IMR-90 (cell line): Measurements from ENCODE around the gene NEURL2. TPM values are rescaled to one million over a fixed set of nuclear protein-coding genes. Genes with fewer than 3 reads are reported as not detected.

ENCODE experiments used
- ATAC-seq: fragments of 200-7000 bp; cut with Tn5 transposase; 2 replicates; pipeline ENCODE4 v1.9.1; 2020; ENCODE audit warnings: low read depth, mild to moderate bottlenecking, moderate library complexity
- BruUV-seq: library from RNA; stranded (reverse); fragments of 400-500 nt; replicated peaks from 2 replicates; lab custom pipeline; 2021; lab: Mats Ljungman, UMichigan
- CTCF ChIA-PET: fragments of 300-600 bp; formaldehyde crosslinking; extraction: SDS; loops from one replicate; lab custom pipeline; 2021; ENCODE audit warnings: antibody characterized with exemption; lab: Yijun Ruan, JAX
- POLR2A ChIA-PET: fragments of 300-600 bp; sonication (Branson Sonifier 250); formaldehyde crosslinking; loops from one replicate; lab custom pipeline; 2022; ENCODE audit warnings: antibody characterized with exemption; ENCODE audit not compliant: unreplicated experiment; lab: Charles Lee
- DNase-seq: peaks from one replicate; pipeline ENCODE4 v3.0.0; 2013
- H2AFZ ChIP-seq: replicated peaks from 2 replicates; pipeline ENCODE3; 2013; ENCODE audit warnings: low read length, mild to moderate bottlenecking; ENCODE audit not compliant: poor library complexity
- H2AK5ac ChIP-seq: 2 replicates; pipeline ENCODE4 v1.6.1; 2013; ENCODE audit warnings: low read depth, low read length, inconsistent platforms
- H2AK9ac ChIP-seq: replicated peaks from 2 replicates; pipeline ENCODE3; 2013; ENCODE audit warnings: mild to moderate bottlenecking, low read depth, low read length, moderate library complexity; ENCODE audit not compliant: poor library complexity
- H2BK120ac ChIP-seq: 2 replicates; pipeline ENCODE4 v1.6.1; 2013; ENCODE audit warnings: low read depth, low read length, inconsistent platforms
- H2BK15ac ChIP-seq: 3 replicates; pipeline ENCODE4 v1.6.1; 2013; ENCODE audit warnings: low read depth, low read length, inconsistent platforms
- H2BK20ac ChIP-seq: 2 replicates; pipeline ENCODE4 v1.6.1; 2013; ENCODE audit warnings: low read depth, mild to moderate bottlenecking, inconsistent platforms, low read length, moderate library complexity
- H2BK5ac ChIP-seq: 2 replicates; pipeline ENCODE4 v1.6.1; 2013; ENCODE audit warnings: mild to moderate bottlenecking, low read depth, low read length, inconsistent platforms; ENCODE audit not compliant: poor library complexity, severe bottlenecking
- H3K14ac ChIP-seq: replicated peaks from 2 replicates; pipeline ENCODE4 v1.6.1; 2013; ENCODE audit warnings: low read depth, low read length, inconsistent platforms
- H3K18ac ChIP-seq: 2 replicates; pipeline ENCODE4 v1.6.1; 2013; ENCODE audit warnings: low read depth, low read length, control low read depth
- H3K23ac ChIP-seq: 2 replicates; pipeline ENCODE4 v1.6.1; 2013; ENCODE audit warnings: low read depth, low read length, inconsistent platforms
- H3K27ac ChIP-seq: 2 replicates; pipeline ENCODE4 v1.5.1; 2013; ENCODE audit warnings: mild to moderate bottlenecking, control low read depth, low read length; ENCODE audit not compliant: insufficient read depth
- H3K27me3 ChIP-seq: 2 replicates; pipeline ENCODE4 v1.6.1; 2013; ENCODE audit warnings: low read length; ENCODE audit not compliant: control insufficient read depth, insufficient read depth
- H3K36me3 ChIP-seq: 2 replicates; pipeline ENCODE4 v1.6.1; 2013; ENCODE audit warnings: low read length, mixed read lengths; ENCODE audit not compliant: control insufficient read depth, insufficient read depth
- H3K4ac ChIP-seq: 2 replicates; pipeline ENCODE4 v1.6.1; 2013; ENCODE audit warnings: low read depth, low read length, inconsistent platforms
- H3K4me1 ChIP-seq: 2 replicates; pipeline ENCODE4 v1.6.1; 2013; ENCODE audit warnings: low read length, mixed read lengths; ENCODE audit not compliant: control insufficient read depth, insufficient read depth
- H3K4me2 ChIP-seq: 2 replicates; pipeline ENCODE4 v1.6.1; 2013; ENCODE audit warnings: low read depth, mild to moderate bottlenecking, control low read depth, low read length, moderate library complexity
- H3K4me3 ChIP-seq: 2 replicates; pipeline ENCODE4 v1.5.1; 2013; ENCODE audit warnings: low read depth, mild to moderate bottlenecking, control low read depth, low read length, moderate library complexity; ENCODE audit not compliant: insufficient read depth
- H3K56ac ChIP-seq: 2 replicates; pipeline ENCODE4 v1.6.1; 2013; ENCODE audit warnings: low read length, inconsistent platforms; ENCODE audit not compliant: insufficient read depth; ENCODE audit errors: extremely low read depth
- H3K79me1 ChIP-seq, 2 experiments: 2 replicates each; pipeline ENCODE4 v1.6.1; 2013; ENCODE audit warnings: low read length in 2 of 2, inconsistent platforms in 1 of 2, low read depth in 1 of 2
- H3K9ac ChIP-seq: 2 replicates; pipeline ENCODE4 v1.6.1; 2013; ENCODE audit warnings: low read depth, low read length, control low read depth
- H3K9me1 ChIP-seq: 2 replicates; pipeline ENCODE4 v1.6.1; 2013; ENCODE audit warnings: low read length, inconsistent platforms; ENCODE audit not compliant: insufficient read depth
- H3K9me3 ChIP-seq: 2 replicates; pipeline ENCODE4 v1.6.1; 2013; ENCODE audit warnings: low read length; ENCODE audit not compliant: control insufficient read depth, insufficient read depth
- H4K20me1 ChIP-seq: 2 replicates; pipeline ENCODE4 v1.6.1; 2013; ENCODE audit warnings: low read length, inconsistent platforms; ENCODE audit not compliant: insufficient read depth
- H4K5ac ChIP-seq: 2 replicates; pipeline ENCODE4 v1.6.1; 2013; ENCODE audit warnings: mild to moderate bottlenecking, low read depth, low read length, control low read depth
- H4K8ac ChIP-seq, 2 experiments: 2 replicates each; pipeline ENCODE4 v1.6.1; 2013; ENCODE audit warnings: low read depth in 2 of 2, low read length in 2 of 2, control low read depth in 1 of 2, inconsistent platforms in 1 of 2
- H4K91ac ChIP-seq: 2 replicates; pipeline ENCODE4 v1.6.1; 2013; ENCODE audit warnings: low read depth, low read length, inconsistent platforms; ENCODE audit not compliant: insufficient read depth
- CHD1 ChIP-seq: IDR thresholded peaks from 2 replicates; pipeline ENCODE4 v1.6.1; 2012; ENCODE audit warnings: low read depth, low read length, improper control_type of control experiment
- MAZ ChIP-seq: IDR thresholded peaks from 2 replicates; pipeline ENCODE4 v1.6.1; 2012; ENCODE audit warnings: low read depth, mild to moderate bottlenecking, low read length, improper control_type of control experiment, moderate library complexity, borderline replicate concordance
- NFE2L2 ChIP-seq: fragments of 150-350 bp; IDR thresholded peaks from 2 replicates; pipeline ENCODE4 v1.6.1; 2016; ENCODE audit warnings: low read depth, mild to moderate bottlenecking, low read length
- POLR2A ChIP-seq: IDR thresholded peaks from 2 replicates; pipeline ENCODE4 v1.6.1; 2012; ENCODE audit warnings: mild to moderate bottlenecking, low read depth, low read length
- RAD21 ChIP-seq: IDR thresholded peaks from 2 replicates; pipeline ENCODE4 v1.6.1; 2012; ENCODE audit warnings: low read length, improper control_type of control experiment
- RCOR1 ChIP-seq: IDR thresholded peaks from 2 replicates; pipeline ENCODE4 v1.6.1; 2012; ENCODE audit warnings: mild to moderate bottlenecking, low read length, improper control_type of control experiment; ENCODE audit not compliant: insufficient replicate concordance
- SMC3 ChIP-seq: fragments of 150-350 bp; IDR thresholded peaks from 2 replicates; pipeline ENCODE4 v1.6.1; 2016; ENCODE audit warnings: low read depth, mild to moderate bottlenecking, antibody characterized with exemption, low read length, moderate library complexity
- WGBS, 2 experiments: methylation state at CpG; one replicate each; pipeline versions ENCODE4 v1.1.5 to v1.1.7; 2013; ENCODE audit warnings: missing lambda C conversion rate in 2 of 2; ENCODE audit not compliant: insufficient read length in 1 of 2; ENCODE audit errors: extremely low coverage in 2 of 2; 5-methylcytosine and 5-hydroxymethylcytosine counted together
- dilution Hi-C: fragments of 300-500 bp; cut with HindIII; formaldehyde crosslinking; loops from one replicate; pipeline ENCODE4 v1.14.3; 2018; ENCODE audit warnings: low sequenced_read_pairs; ENCODE audit not compliant: unreplicated experiment
- in situ Hi-C: fragments of 300-500 bp; cut with MboI; formaldehyde crosslinking; loops from 3 replicates; pipeline ENCODE4 v1.14.3; 2019; ENCODE audit warnings: low sequenced_read_pairs, inconsistent platforms, mixed read lengths
- intact Hi-C: fragments of 100-400 bp; cut with micrococcal nuclease; formaldehyde crosslinking; loops from 2 replicates; pipeline ENCODE4 v1.10.0; 2022
- polyA plus RNA-seq, 3 experiments: library from polyadenylated mRNA; depleted of rRNA; stranded (reverse); fragments of >200 nt; gene quantifications; 2 replicates each; pipeline ENCODE4 v1.2.3, GENCODE V29; 2012; ENCODE audit warnings: low replicate concordance in 1 of 3
- total RNA-seq: library from RNA; depleted of rRNA; stranded (reverse); fragments of >200 nt; gene quantifications from 2 replicates; pipeline ENCODE4 v1.2.3, GENCODE V29; 2012
- TF ChIP-seq, protein P1 (sequence below): fragments of 150-350 bp; IDR thresholded peaks from 2 replicates; pipeline ENCODE4 v1.6.1; 2017; ENCODE audit warnings: mild to moderate bottlenecking, antibody characterized with exemption, low read length, low read depth
- TF ChIP-seq, protein P2 (sequence below): fragments of 150-350 bp; IDR thresholded peaks from 2 replicates; pipeline ENCODE4 v1.6.1; 2016; ENCODE audit warnings: low read depth, mild to moderate bottlenecking, low read length, moderate library complexity, borderline replicate concordance

The NEURL2 gene
- total and polyA plus RNA-seq, 2 of the 4 experiments (the other 2 are of a cell fraction): 1.1 to 2.5 TPM

DNA sequence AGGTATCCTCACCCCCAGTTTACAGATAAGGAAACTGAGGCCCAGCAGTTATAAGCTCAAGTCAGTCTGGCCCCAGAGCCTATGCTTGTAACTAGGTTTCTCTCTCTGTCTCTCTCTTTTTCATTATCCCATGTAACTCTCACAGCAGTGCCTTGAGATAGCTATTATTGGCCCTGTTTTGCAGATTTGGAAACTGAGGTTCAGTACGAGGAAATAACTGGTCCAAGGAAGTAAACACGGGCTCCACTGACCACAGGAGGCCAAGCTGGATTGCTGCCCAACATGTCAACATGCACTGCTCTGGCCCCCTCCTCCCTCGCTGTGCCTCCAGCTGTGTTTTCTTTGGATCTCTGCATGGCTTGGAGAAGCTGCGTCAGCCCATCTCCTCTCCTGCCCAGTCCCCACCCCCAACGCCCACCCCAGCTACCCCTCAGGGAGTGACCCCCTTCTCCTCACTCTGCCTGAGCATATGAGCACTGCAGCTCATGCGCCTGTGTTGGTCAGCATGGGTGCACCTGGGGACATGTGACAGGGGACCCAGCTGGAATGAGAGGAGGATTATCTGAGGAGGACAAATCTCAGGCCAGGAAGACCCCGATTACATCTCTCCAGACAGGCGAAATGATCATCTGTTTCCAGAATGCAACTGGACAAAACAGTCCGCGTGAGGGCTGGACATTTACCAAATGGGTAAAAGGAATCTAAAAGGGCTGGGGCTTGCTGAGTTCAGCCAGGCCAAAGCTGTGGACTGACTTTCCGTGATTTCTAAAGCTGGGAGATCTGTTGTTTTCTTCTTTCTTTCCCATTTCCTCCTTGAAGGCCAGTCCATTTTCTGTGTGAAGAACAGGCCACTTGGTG lies 28.8 kb upstream of the NEURL2 start:
- no TSS peak for BruUV-seq
- Histone ChIP-seq H4K91ac (peak overlapping the region; percentile 62), H4K5ac (peak overlapping the region; percentile 98), H2BK15ac (peak overlapping the region; percentile 85; the same call in 1 of the 3 replicates), H3K4ac (peak overlapping the region; percentile 74), H3K14ac (peak overlapping the region; percentile 58; the same call in 1 of the 2 replicates), H3K18ac (peak overlapping the region; percentile 80), H2AK9ac (peak overlapping the region; percentile 80), H3K4me2 (peak overlapping the region; percentile 53), H3K27ac (peak overlapping the region; percentile 89; the same call in 1 of the 2 replicates), H3K4me1 (peaks cover 27% of the 10 kb centered on the region), H4K8ac (peak overlapping the region; percentile 62 to 71), H2BK5ac (peak overlapping the region; percentile 78), H2BK20ac (peak overlapping the region; percentile 76), H3K9me1 (no peaks in the 10 kb centered on the region; the same call in 1 of the 2 replicates), H3K9me3 (no peaks in the 10 kb centered on the region), H2BK120ac (peak overlapping the region; percentile 71), H3K56ac (no peak overlapping the region), H2AK5ac (peak overlapping the region; percentile 95), H3K79me1 (no peaks in the 10 kb centered on the region), H4K20me1 (no peaks in the 10 kb centered on the region), H3K4me3 (no peak overlapping the region), H3K23ac (peak overlapping the region; percentile 49; the same call in 1 of the 2 replicates), H3K36me3 (no peaks in the 10 kb centered on the region), H3K9ac (peak overlapping the region; percentile 55; the same call in 1 of the 2 replicates), H3K27me3 (no peaks in the 10 kb centered on the region), H2AFZ (peak overlapping the region; percentile 81)
- ChIA-PET POLR2A (interaction anchor here (0.7 kb wide), 1 partner anchor 15 kb away, joined by 3 read pairs; no protein-coding TSS in a partner anchor), CTCF (interaction anchor here (0.6 to 1.0 kb wide), 2 partner anchors 28 to 941 kb away, joined by 4 to 5 read pairs; partner anchors contain the start of gene CTSA)
- ATAC-seq: peak; percentile 62
- intact Hi-C loops: no loop called here
- dilution Hi-C loops: no loop called here
- in situ Hi-C loops: loop anchor here (25.0 kb wide), 1 partner anchor 582 kb away; the partner anchor contains the start of gene SDC4
- TF ChIP-seq RCOR1: peak; percentile 59
- TF ChIP-seq, protein P1, sequence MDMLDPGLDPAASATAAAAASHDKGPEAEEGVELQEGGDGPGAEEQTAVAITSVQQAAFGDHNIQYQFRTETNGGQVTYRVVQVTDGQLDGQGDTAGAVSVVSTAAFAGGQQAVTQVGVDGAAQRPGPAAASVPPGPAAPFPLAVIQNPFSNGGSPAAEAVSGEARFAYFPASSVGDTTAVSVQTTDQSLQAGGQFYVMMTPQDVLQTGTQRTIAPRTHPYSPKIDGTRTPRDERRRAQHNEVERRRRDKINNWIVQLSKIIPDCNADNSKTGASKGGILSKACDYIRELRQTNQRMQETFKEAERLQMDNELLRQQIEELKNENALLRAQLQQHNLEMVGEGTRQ: 0 out of 2 replicates have a peak, but pooled peaks have one; percentile 8
- no peak for TF ChIP-seq RAD21
- TF ChIP-seq, protein P2, sequence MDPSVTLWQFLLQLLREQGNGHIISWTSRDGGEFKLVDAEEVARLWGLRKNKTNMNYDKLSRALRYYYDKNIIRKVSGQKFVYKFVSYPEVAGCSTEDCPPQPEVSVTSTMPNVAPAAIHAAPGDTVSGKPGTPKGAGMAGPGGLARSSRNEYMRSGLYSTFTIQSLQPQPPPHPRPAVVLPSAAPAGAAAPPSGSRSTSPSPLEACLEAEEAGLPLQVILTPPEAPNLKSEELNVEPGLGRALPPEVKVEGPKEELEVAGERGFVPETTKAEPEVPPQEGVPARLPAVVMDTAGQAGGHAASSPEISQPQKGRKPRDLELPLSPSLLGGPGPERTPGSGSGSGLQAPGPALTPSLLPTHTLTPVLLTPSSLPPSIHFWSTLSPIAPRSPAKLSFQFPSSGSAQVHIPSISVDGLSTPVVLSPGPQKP: no peak
- no peak for TF ChIP-seq CHD1
- TF ChIP-seq SMC3: no peak
- TF ChIP-seq NFE2L2: peak; percentile 33; the same call in 1 of the 2 replicates
- TF ChIP-seq POLR2A: no peak
- TF ChIP-seq MAZ: peak; percentile 97; the same call in 1 of the 2 replicates
- peak; percentile 94 for DNase-seq
- WGBS, 2 experiments: 7% methylated on average over 3 of the region's 11 CpGs; no CpG with 5 or more reads in 1 of the 2 experiments
